HepG2 (cell line): Measurements from ENCODE around the gene THUMPD2. TPM values are rescaled to one million over a fixed set of nuclear protein-coding genes. Genes with fewer than 3 reads are reported as not detected.

Experiments used
- ARNT2 ChIP-seq: sonication (generic); formaldehyde crosslinking; IDR thresholded peaks from 2 replicates; pipeline ENCODE4 v1.8.0; 2022; ENCODE audit warnings: mild to moderate bottlenecking, low read depth, missing genetic modification reagents, moderate library complexity
- BORCS8-MEF2B ChIP-seq: sonication (generic); formaldehyde crosslinking; IDR thresholded peaks from 2 replicates; pipeline ENCODE4 v1.8.0; 2022; ENCODE audit warnings: mild to moderate bottlenecking, missing genetic modification reagents
- PHF20 ChIP-seq: sonication (generic); formaldehyde crosslinking; IDR thresholded peaks from 2 replicates; pipeline ENCODE4 v1.5.0; 2020; ENCODE audit warnings: mild to moderate bottlenecking, missing genetic modification reagents
- YY1 ChIP-seq: IDR thresholded peaks from 2 replicates; pipeline ENCODE4 v1.6.1; 2011; ENCODE audit warnings: low read length, low read depth, moderate library complexity, mild to moderate bottlenecking; ENCODE audit not compliant: insufficient read depth, insufficient replicate concordance
- ZNF232 ChIP-seq: sonication (generic); formaldehyde crosslinking; IDR thresholded peaks from 2 replicates; pipeline ENCODE4 v1.4.0; 2020; ENCODE audit warnings: missing genetic modification reagents, borderline replicate concordance
- polyA plus RNA-seq, 8 experiments: library from polyadenylated mRNA; depleted of rRNA in 3 of 8; stranded (reverse) in 7 of 8; unstranded in 1 of 8; fragments of >200 nt; fragmentation: Illumina TruSeq in 4 of 8; extraction: Trizol in 4 of 8; gene quantifications; 2 replicates each; pipeline versions ENCODE4 v1.2.1 to v1.2.3, GENCODE V29; 2011 to 2016; ENCODE audit warnings: low read depth in 4 of 8, missing spikeins in 1 of 8, mixed read lengths in 1 of 8; ENCODE audit not compliant: insufficient read depth in 1 of 8
- total RNA-seq, 5 experiments: library from RNA; depleted of rRNA; stranded (reverse); fragments of >200 nt; fragmentation: Illumina TruSeq; extraction: Trizol; gene quantifications; 2 replicates each; pipeline ENCODE4 v1.2.3, GENCODE V29; 2016; ENCODE audit warnings: low read depth in 1 of 5
- TF ChIP-seq, protein P1 (sequence below): sonication (generic); formaldehyde crosslinking; IDR thresholded peaks from 2 replicates; pipeline ENCODE4 v1.4.0; 2020; ENCODE audit warnings: missing genetic modification reagents, borderline replicate concordance
- TF ChIP-seq, protein P2 (sequence below): sonication (generic); formaldehyde crosslinking; IDR thresholded peaks from 2 replicates; pipeline ENCODE4 v1.5.1; 2020; ENCODE audit warnings: missing genetic modification reagents, mild to moderate bottlenecking, borderline replicate concordance
- TF ChIP-seq, protein P3 (sequence below): sonication (generic); formaldehyde crosslinking; IDR thresholded peaks from 2 replicates; pipeline ENCODE4 v1.5.0; 2020; ENCODE audit warnings: mild to moderate bottlenecking, missing genetic modification reagents, borderline replicate concordance
- TF ChIP-seq, protein P4 (sequence below): sonication (generic); formaldehyde crosslinking; IDR thresholded peaks from 2 replicates; pipeline ENCODE4 v1.4.0; 2020; ENCODE audit warnings: missing genetic modification reagents, borderline replicate concordance
- TF ChIP-seq, protein P5 (sequence below): sonication (generic); formaldehyde crosslinking; IDR thresholded peaks from 2 replicates; pipeline ENCODE4 v1.4.0; 2020; ENCODE audit warnings: mild to moderate bottlenecking, missing genetic modification reagents
- TF ChIP-seq, protein P6 (sequence below): sonication (generic); formaldehyde crosslinking; IDR thresholded peaks from 2 replicates; pipeline ENCODE4 v1.5.0; 2020; ENCODE audit warnings: mild to moderate bottlenecking, missing genetic modification reagents

The THUMPD2 gene
- total and polyA plus RNA-seq, 2 of the 13 experiments (the other 11 are each of a cell fraction or from before 2014, with no cell fraction given), result 11.8 to 15.6 TPM

DNA sequence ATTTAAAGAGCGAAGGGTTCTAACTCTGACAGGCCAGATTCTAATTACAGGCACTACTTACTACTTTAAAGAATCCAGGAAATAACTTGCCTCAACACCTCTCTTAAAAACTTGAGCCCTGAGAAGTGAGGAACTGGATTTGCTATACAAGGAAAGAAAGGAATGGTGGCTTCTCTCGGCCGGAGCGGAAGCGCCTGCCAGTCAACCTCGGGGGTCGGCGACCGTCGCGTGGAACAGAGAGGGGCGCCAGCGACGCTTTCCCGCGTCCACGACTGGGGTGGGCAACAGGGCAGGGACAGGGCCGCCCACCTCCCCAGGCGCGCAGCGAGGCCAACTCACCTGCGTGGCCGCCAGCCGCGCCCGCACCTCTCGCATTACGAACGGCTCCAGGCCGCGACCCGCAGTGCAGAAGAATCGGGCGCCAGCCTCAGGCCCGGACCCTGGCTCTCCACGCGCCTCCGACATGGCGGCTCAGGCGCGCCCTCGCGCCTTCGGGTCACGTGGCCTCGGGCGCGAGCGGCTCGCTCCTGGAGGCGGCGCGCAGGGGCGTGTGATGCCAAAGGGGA is at the start of gene THUMPD2 (continued):
- TF ChIP-seq ARNT2 (CRISPR knock-in tag) (peak; percentile 96), PHF20 (peak; percentile 60; the same call in 1 of the 2 replicates), ZNF232 (peak; percentile 96), YY1 (peak; percentile 93), BORCS8-MEF2B (CRISPR knock-in tag) (peak; percentile 94)
- TF ChIP-seq, protein P1, sequence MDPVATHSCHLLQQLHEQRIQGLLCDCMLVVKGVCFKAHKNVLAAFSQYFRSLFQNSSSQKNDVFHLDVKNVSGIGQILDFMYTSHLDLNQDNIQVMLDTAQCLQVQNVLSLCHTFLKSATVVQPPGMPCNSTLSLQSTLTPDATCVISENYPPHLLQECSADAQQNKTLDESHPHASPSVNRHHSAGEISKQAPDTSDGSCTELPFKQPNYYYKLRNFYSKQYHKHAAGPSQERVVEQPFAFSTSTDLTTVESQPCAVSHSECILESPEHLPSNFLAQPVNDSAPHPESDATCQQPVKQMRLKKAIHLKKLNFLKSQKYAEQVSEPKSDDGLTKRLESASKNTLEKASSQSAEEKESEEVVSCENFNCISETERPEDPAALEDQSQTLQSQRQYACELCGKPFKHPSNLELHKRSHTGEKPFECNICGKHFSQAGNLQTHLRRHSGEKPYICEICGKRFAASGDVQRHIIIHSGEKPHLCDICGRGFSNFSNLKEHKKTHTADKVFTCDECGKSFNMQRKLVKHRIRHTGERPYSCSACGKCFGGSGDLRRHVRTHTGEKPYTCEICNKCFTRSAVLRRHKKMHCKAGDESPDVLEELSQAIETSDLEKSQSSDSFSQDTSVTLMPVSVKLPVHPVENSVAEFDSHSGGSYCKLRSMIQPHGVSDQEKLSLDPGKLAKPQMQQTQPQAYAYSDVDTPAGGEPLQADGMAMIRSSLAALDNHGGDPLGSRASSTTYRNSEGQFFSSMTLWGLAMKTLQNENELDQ (CRISPR knock-in tag), result peak; percentile 40; the same call in 1 of the 2 replicates
- TF ChIP-seq, protein P2, sequence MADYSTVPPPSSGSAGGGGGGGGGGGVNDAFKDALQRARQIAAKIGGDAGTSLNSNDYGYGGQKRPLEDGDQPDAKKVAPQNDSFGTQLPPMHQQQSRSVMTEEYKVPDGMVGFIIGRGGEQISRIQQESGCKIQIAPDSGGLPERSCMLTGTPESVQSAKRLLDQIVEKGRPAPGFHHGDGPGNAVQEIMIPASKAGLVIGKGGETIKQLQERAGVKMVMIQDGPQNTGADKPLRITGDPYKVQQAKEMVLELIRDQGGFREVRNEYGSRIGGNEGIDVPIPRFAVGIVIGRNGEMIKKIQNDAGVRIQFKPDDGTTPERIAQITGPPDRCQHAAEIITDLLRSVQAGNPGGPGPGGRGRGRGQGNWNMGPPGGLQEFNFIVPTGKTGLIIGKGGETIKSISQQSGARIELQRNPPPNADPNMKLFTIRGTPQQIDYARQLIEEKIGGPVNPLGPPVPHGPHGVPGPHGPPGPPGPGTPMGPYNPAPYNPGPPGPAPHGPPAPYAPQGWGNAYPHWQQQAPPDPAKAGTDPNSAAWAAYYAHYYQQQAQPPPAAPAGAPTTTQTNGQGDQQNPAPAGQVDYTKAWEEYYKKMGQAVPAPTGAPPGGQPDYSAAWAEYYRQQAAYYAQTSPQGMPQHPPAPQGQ (CRISPR knock-in tag), result no peak
- TF ChIP-seq, protein P3, sequence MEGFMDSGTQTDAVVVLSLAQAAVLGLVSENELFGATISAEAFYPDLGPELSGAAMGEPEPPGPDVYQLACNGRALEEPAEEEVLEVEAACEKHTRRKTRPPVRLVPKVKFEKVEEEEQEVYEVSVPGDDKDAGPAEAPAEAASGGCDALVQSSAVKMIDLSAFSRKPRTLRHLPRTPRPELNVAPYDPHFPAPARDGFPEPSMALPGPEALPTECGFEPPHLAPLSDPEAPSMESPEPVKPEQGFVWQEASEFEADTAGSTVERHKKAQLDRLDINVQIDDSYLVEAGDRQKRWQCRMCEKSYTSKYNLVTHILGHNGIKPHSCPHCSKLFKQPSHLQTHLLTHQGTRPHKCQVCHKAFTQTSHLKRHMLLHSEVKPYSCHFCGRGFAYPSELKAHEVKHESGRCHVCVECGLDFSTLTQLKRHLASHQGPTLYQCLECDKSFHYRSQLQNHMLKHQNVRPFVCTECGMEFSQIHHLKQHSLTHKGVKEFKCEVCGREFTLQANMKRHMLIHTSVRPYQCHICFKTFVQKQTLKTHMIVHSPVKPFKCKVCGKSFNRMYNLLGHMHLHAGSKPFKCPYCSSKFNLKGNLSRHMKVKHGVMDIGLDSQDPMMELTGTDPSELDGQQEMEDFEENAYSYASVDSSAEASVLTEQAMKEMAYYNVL (CRISPR knock-in tag), result peak; percentile 92
- TF ChIP-seq, protein P4, sequence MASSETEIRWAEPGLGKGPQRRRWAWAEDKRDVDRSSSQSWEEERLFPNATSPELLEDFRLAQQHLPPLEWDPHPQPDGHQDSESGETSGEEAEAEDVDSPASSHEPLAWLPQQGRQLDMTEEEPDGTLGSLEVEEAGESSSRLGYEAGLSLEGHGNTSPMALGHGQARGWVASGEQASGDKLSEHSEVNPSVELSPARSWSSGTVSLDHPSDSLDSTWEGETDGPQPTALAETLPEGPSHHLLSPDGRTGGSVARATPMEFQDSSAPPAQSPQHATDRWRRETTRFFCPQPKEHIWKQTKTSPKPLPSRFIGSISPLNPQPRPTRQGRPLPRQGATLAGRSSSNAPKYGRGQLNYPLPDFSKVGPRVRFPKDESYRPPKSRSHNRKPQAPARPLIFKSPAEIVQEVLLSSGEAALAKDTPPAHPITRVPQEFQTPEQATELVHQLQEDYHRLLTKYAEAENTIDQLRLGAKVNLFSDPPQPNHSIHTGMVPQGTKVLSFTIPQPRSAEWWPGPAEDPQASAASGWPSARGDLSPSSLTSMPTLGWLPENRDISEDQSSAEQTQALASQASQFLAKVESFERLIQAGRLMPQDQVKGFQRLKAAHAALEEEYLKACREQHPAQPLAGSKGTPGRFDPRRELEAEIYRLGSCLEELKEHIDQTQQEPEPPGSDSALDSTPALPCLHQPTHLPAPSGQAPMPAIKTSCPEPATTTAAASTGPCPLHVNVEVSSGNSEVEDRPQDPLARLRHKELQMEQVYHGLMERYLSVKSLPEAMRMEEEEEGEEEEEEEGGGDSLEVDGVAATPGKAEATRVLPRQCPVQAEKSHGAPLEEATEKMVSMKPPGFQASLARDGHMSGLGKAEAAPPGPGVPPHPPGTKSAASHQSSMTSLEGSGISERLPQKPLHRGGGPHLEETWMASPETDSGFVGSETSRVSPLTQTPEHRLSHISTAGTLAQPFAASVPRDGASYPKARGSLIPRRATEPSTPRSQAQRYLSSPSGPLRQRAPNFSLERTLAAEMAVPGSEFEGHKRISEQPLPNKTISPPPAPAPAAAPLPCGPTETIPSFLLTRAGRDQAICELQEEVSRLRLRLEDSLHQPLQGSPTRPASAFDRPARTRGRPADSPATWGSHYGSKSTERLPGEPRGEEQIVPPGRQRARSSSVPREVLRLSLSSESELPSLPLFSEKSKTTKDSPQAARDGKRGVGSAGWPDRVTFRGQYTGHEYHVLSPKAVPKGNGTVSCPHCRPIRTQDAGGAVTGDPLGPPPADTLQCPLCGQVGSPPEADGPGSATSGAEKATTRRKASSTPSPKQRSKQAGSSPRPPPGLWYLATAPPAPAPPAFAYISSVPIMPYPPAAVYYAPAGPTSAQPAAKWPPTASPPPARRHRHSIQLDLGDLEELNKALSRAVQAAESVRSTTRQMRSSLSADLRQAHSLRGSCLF (CRISPR knock-in tag), result 0 out of 2 replicates have a peak, but pooled peaks have one; percentile 58
- TF ChIP-seq, protein P5, sequence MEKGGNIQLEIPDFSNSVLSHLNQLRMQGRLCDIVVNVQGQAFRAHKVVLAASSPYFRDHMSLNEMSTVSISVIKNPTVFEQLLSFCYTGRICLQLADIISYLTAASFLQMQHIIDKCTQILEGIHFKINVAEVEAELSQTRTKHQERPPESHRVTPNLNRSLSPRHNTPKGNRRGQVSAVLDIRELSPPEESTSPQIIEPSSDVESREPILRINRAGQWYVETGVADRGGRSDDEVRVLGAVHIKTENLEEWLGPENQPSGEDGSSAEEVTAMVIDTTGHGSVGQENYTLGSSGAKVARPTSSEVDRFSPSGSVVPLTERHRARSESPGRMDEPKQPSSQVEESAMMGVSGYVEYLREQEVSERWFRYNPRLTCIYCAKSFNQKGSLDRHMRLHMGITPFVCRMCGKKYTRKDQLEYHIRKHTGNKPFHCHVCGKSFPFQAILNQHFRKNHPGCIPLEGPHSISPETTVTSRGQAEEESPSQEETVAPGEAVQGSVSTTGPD (CRISPR knock-in tag), result no peak
- TF ChIP-seq, protein P6, sequence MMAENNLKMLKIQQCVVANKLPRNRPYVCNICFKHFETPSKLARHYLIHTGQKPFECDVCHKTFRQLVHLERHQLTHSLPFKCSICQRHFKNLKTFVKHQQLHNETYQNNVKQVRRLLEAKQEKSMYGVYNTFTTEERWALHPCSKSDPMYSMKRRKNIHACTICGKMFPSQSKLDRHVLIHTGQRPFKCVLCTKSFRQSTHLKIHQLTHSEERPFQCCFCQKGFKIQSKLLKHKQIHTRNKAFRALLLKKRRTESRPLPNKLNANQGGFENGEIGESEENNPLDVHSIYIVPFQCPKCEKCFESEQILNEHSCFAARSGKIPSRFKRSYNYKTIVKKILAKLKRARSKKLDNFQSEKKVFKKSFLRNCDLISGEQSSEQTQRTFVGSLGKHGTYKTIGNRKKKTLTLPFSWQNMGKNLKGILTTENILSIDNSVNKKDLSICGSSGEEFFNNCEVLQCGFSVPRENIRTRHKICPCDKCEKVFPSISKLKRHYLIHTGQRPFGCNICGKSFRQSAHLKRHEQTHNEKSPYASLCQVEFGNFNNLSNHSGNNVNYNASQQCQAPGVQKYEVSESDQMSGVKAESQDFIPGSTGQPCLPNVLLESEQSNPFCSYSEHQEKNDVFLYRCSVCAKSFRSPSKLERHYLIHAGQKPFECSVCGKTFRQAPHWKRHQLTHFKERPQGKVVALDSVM (CRISPR knock-in tag), result 0 out of 2 replicates have a peak, but pooled peaks have one; percentile 27
